NCI-H187 treated with DMSO at 0.1 percent for 48 hours (cell line): ENCODE measurements around the gene FAM120A.

ENCODE experiments used
- DNase-seq: peaks from one replicate; lab custom pipeline; 2025; lab: John Stamatoyannopoulos, UW

The FAM120A gene

GRCh38 chr9:93451849-93452709 is 594 bp downstream of the FAM120A start:
- no peak for DNase-seq

DNA sequence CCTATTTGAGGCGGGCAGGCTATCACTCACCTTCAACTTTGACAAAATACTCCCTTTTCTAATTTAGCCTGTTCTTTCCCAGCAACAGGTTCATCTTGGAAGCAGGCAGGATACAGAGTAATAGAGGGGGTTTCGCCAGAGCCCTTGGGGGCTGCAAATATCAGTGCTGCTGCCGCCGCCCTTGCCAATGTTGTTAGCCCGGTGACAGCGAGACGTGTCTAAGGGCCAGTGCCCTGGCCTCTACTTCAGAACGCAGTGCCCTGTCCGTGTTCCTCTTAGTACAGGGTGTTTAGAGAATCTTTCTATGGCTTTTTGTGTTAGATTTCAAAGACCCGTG is 1.2 kb downstream of the FAM120A start:
- no peak for DNase-seq

DNA sequence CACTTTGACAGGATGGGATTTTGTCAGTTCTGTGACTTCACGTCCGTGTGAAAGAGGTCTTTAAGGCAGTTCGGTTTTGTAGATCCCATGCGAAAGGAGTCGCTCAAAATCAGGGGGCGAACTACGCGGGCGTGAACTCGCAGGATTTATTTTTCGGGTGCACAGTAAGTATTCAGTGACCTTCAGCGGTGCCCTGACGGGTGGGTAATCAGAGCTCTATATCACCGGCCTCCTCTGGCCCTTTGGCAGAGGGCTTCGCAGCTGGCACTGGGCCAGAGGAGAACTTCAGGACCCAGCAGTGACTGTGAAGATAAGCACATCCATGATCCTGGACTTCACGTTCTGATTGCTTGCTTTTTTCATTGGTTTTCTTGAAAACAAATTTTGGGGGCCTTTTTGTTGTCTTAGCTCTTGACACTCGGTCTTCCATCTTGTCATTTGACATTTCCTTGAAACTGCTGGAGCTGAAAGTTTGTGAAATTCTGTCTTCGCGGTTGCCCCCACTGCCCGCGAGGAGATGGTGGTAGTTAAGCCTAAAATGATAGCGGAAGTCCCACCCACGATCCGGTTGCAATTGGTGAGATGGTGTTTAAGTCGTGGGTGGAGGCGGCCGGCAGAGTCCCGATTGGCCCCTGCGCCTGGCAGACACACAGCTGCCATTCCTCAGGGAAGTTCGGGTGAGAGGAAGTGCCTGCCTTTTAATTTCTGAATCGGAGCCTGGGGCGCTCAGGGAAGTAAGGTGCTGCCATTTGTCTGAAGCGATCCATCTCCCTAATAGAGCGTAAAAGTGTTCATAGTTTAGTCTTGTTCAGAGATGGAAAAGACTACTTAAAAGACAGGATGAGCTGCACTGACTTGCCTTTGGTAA is 1.8 kb downstream of the FAM120A start, which contains the start of gene FAM120AOS:
Gene FAM120AOS (minus strand): TSS at position 535 of the 868 bp plus-strand sequence. CDS start 872 bp downstream, outside the sequence.
- DNase-seq: peak; percentile 66

DNA sequence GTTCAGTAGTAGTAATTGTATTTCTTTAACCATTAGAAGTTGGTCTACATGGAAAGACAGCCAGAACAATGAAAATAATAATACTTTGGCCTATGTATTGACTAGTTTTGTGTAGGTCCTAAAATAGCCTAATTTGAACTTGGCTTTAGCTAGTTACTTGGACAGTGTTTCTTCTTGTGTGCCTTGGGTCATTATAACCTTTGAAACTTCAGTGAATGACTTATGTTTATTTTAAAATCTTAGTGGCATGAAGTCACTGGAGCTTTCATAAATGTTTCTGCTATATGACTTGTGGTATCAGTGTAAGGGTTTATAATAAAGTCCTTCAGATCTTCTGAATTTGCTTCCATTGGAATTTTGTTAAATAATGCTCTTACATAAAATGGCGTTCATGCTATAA is 4.5 kb downstream of the FAM120A start:
- DNase-seq: no peak

DNA sequence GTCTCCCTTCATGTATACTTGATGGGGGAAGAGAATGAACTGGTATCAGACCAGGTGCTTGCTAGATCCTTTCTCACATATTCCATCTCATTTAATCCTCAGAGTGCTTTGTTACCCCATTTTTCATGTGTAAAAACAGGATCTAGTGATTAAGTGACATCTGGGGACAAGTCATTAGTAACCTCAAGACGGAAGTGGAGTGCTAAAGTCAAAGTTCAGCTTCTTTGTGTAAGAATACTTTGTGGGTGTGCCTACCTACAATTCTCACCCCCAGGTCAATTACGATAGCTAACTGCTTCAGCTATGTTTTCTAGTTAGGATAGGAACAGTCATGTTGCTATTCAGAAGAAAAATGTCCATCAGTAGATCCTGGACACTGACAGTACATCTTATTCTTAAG is 5.0 kb downstream of the FAM120A start:
- DNase-seq: no peak

DNA sequence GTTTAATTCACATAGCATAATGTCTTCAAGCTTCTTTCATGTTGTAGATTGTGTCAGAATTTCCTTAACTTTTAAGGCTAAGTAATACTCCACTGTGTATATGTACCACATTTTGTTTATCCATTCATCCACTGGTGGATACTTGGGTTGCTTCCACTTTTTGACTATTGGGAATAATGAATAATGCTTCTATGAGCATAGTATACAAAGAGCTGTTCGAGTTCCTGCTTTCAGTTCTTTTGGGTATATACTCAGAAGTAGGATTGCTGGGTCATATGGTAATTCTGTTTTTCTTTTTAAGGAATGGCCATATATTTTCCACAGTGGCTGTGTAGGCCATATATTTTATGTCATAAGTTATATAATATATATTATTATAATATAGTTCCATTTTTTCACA is 5.5 kb downstream of the FAM120A start:
- no peak for DNase-seq

DNA sequence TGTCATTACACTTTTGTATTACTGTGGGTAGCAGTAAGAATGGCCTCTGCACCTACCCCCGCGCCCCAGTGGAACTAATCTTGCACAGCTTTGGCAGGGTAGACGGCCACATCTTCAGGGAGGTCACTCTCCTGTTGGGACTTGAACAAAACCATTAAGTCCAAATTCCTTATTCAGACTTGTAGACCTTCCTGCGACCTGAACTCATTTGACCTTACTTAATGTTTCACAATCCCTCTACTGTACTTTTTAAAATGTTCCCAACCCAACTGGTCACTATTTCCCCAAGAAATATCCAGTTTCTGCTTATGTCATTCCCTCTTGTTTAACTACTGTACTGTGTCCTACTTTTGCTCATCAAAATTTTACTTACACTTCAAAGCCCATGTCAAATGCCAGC is 7.2 kb downstream of the FAM120A start:
- no peak for DNase-seq

DNA sequence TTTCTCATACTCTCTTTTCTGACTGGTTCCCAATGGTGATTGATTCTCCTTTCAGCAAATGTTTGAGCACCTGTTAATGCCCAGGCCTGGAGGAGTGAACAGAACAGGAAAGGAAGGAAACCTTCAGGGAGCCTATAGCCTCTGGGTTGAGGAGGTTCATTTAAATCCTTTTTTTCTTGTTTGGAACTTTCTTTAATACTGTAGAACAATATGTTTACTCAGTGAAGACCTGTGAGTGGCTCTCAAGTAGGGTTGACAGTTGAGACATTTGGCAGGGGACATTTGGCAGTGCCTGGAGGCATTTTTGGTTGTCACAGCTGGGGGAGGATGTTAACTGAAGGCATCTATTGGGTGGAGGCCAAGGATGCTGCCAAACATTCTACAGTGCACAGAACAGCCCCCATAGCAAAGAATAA is 8.0 kb downstream of the FAM120A start:
- DNase-seq: no peak

DNA sequence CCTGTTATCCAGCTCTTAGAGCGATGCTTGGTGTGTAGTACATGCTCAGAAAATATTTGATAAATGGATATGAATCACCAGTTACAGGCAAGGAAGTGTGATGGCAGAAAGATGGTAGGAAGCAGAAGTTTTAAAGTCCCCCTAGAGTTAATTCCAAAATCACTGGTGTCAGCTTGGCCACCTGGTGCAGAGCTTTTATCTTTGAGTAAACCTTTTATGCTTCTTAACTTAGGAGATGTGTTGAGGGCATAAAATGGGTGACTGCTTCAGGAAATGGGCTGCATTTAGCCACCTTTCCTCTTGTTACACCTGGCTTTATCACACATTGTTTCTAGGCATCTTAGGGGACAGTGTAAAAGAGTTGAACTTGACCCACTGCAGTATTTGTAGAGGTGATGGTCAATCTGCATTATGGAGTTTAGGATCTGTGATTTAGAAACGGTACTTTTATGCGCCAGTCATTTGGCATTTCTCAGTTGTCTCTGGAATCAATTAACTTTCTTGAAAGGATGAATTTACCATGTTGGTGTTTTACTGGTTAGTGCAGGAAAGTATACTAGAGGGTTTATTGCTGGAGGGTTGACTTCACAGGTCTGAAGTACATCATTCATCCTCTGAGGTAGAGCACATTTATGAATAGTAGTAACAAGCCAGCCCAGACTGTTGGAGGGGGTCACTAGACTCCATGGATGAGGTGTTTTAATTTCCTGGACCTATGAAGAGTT is 9.4 kb downstream of the FAM120A start:
- no peak for DNase-seq

GRCh38 chr9:93461414-93461743 is 9.9 kb downstream of the FAM120A start:
- DNase-seq: no peak

GRCh38 chr9:93461821-93462220 is 10.3 kb downstream of the FAM120A start:
- DNase-seq: no peak

- DNase-seq: no peak
Measured at GRCh38 chr9:93463638-93464248, 12.3 kb downstream of the FAM120A start.

DNA sequence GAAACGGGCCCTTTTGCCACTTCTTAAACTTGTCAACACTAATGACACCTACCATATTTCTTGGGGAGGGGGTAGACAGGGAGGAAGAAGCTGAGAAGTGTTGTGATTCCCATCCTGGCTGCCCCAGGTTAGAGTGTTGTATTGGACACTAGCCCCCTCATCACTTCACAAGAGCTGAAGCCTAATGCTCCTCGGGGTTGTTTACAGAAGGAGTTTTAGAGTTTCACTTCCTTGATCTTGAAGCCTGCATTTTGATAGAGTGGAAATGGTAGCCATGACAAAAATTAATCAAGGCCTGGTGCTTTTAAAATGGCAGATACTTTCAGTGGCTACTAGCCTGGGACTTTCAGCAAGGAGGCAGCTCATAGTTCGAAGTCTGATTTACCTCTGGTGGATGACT is 12.9 kb downstream of the FAM120A start:
- DNase-seq: no peak

- no peak for DNase-seq
Measured at GRCh38 chr9:93464876-93465275, 13.4 kb downstream of the FAM120A start.

DNA sequence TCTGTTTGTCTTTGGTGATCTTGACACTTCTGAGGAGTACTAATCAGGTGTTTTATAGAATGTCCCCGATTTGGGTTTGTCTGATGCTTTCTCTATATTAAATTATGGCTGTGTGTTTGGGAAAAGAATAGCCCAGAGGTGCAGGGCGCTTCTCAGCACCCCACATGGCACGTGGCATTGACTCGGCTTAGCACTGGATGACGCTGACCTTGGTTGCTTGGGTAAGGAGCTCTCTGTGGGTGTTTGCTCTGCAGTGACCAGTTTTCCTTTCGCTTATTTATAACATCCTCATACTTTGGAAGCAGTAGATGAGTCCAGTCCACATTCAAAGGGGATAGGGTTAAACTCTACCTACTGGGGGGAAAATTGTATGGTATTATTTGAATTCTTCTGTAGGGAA is 14.4 kb downstream of the FAM120A start:
- no peak for DNase-seq

GRCh38 chr9:93466416-93467061 is 15.1 kb downstream of the FAM120A start:
- DNase-seq: no peak

- DNase-seq: no peak
Measured at GRCh38 chr9:93467062-93467416, 15.6 kb downstream of the FAM120A start.

DNA sequence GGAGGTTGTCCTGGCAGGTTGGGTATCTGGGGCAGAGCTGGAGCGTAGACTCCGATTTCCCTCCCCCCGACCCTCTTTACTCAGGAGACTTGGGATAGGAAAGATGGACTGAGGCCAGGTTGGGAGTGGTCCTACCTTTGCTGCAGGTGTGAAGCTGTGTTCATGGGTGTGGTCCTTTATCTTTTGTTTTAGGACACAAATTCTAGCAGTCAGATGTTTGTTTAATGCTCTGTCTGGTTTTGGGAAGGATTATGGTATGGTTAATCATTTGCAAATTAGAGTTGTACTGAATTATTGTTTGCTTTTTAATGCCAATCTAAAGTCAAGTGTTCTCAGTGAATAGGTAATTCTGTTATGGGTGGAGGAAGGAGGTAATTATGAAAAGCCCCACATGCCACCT is 16.0 kb downstream of the FAM120A start:
- DNase-seq: no peak

DNA sequence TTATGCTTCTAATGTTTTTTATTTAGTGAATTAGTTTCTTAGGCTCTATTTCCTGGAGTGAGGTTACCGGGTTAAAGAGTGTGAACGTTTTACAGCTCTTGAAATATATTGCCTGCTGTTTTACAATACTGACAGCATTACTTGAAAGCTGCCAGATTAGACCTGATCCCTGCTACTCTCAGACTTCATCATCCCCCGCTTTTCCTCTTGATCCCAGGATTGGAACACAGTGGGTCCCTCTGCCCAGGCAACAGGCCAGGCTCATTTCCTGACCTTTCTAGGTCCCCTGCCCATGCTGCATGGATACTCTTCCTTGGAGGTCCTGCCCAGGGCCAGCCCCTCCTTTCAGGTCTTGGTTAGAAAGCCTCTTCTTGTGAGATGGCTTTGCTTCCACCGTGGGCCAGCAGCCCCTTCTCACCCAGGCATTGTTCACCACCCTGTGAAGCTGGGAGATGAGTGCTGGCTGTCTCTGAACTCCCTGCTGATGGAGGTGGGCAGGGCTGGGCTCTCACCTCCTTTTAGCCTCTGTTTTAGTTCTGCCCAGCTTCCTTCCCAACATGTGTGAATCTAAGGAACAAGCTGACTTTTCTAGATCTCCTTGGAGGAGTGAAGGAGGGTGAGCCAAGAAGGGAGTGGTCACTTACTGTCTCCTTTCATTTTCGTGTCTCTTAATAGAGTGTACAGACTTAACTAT is 17.4 kb downstream of the FAM120A start:
- DNase-seq: no peak

DNA sequence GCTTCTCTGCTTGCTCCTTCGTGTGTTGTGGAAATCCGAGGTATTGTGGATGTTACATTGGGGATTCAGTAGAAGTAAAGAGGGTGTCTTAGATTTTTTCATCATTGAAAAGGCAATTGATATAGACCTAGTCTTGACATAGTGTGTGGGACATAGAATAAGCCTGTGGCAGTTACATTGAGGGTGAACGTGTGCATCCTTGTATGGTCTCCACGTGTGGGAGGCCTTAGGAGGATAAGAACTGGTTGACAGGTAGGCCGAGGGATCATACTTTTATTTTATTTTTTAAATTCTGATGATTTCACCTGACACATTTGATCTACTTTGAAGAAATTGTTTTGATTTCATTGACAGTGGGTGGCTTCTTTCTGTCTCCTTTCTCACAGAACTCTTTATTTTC is 18.9 kb downstream of the FAM120A start:
- DNase-seq: no peak

- no peak for DNase-seq
Measured at GRCh38 chr9:93471124-93471523, 19.6 kb downstream of the FAM120A start.
